HCT116 (cell line): ENCODE measurements around the gene NOX4. TPM values are rescaled to one million over a fixed set of nuclear protein-coding genes. Genes with fewer than 3 reads are reported as not detected.

Source experiments
- ATAC-seq: fragments of 200-7000 bp; cut with Tn5 transposase; 2 replicates; pipeline ENCODE4 v1.9.1; 2020; ENCODE audit warnings: mild to moderate bottlenecking, moderate library complexity
- BruUV-seq: library from RNA; stranded (reverse); fragments of 400-500 nt; replicated peaks from 2 replicates; lab custom pipeline; 2021; lab: Mats Ljungman, UMichigan
- CTCF ChIA-PET: fragments of 300-600 bp; sonication (Branson Sonifier 250); formaldehyde crosslinking; loops from one replicate; lab custom pipeline; 2021; ENCODE audit warnings: antibody characterized with exemption; lab: Charles Lee
- POLR2A ChIA-PET: fragments of 300-600, 350-600 bp; sonication (Branson Sonifier 250); formaldehyde crosslinking; loops from one replicate; lab custom pipeline; 2021; ENCODE audit warnings: antibody characterized with exemption; lab: Charles Lee
- RAD21 ChIA-PET, 2 experiments: fragments of 300-600 bp; sonication (Branson Sonifier 250); formaldehyde crosslinking; loops; one replicate each; lab custom pipeline; 2023; ENCODE audit warnings: low total read pairs in 2 of 2; ENCODE audit not compliant: uncharacterized antibody in 2 of 2, unreplicated experiment in 2 of 2, low non-redundant PET in 1 of 2; lab: Charles Lee
- DNase-seq: peaks from one replicate; pipeline ENCODE4 v3.0.0-alpha.2; 2010; ENCODE audit warnings: low read depth, low spot score
- H2AFZ ChIP-seq: fragments of 200-600 bp; shearing (Covaris generic), sonication (generic); 2 replicates; pipeline ENCODE4 v1.6.1; 2017; ENCODE audit warnings: low read depth, mixed run types, mixed read lengths, antibody characterized with exemption, low read length; ENCODE audit not compliant: poor library complexity, severe bottlenecking
- H3K27ac ChIP-seq: 2 replicates; pipeline ENCODE4 v1.5.1; 2012; ENCODE audit warnings: low read depth, low read length
- H3K27me3 ChIP-seq: fragments of 200-600 bp; sonication (generic); 2 replicates; pipeline ENCODE4 v1.6.1; 2016; ENCODE audit warnings: mixed run types, low read length, mixed read lengths; ENCODE audit not compliant: insufficient read depth
- H3K36me3 ChIP-seq, 2 experiments: fragments of 200-500 bp in 1 of 2; fragments of 200-600 bp in 1 of 2; sonication (Bioruptor generic) in 1 of 2; sonication (generic) in 1 of 2; 2 replicates each; pipeline versions ENCODE4 v1.5.1 to v1.6.1; 2014 to 2016; ENCODE audit warnings: low read length in 2 of 2, inconsistent platforms in 1 of 2, mixed read lengths in 1 of 2, mixed run types in 1 of 2; ENCODE audit not compliant: insufficient read depth in 2 of 2, control insufficient read depth in 1 of 2
- H3K4me1 ChIP-seq, 2 experiments: fragments of 200-600 bp in 1 of 2; sonication (generic) in 1 of 2; 2 replicates each; pipeline versions ENCODE4 v1.5.1 to v1.6.1; 2012 to 2017; ENCODE audit warnings: low read length in 2 of 2, inconsistent platforms in 1 of 2, mild to moderate bottlenecking in 1 of 2, mixed read lengths in 1 of 2, mixed run types in 1 of 2, moderate library complexity in 1 of 2; ENCODE audit not compliant: insufficient read depth in 2 of 2, control insufficient read depth in 1 of 2
- H3K4me2 ChIP-seq: fragments of 200-600 bp; sonication (generic); 2 replicates; pipeline ENCODE4 v1.6.1; 2017; ENCODE audit warnings: mixed run types, low read length, mixed read lengths
- H3K4me3 ChIP-seq, 2 experiments: fragments of 200-600 bp in 1 of 2; sonication (generic) in 1 of 2; replicated peaks in 1 of 2; 2 replicates each; pipeline ENCODE4 v1.5.1; 2011 to 2016; ENCODE audit warnings: low read length in 2 of 2, control low read depth in 1 of 2, low read depth in 1 of 2, mild to moderate bottlenecking in 1 of 2, mixed read lengths in 1 of 2, mixed run types in 1 of 2
- H3K79me2 ChIP-seq: fragments of 200-600 bp; sonication (generic); 2 replicates; pipeline ENCODE4 v1.6.1; 2017; ENCODE audit warnings: mild to moderate bottlenecking, mixed run types, low read length, moderate library complexity, mixed read lengths; ENCODE audit not compliant: insufficient read depth
- H3K9ac ChIP-seq: fragments of 200-600 bp; sonication (generic); 2 replicates; pipeline ENCODE4 v1.6.1; 2016; ENCODE audit warnings: low read length, mixed read lengths
- H3K9me2 ChIP-seq: fragments of 200-600 bp; sonication (generic), shearing (Covaris generic); 2 replicates; pipeline ENCODE4 v1.6.1; 2017; ENCODE audit warnings: mixed run types, mild to moderate bottlenecking, moderate library complexity; ENCODE audit not compliant: insufficient read depth
- H3K9me3 ChIP-seq, 2 experiments: fragments of 200-500 bp in 1 of 2; fragments of 200-600 bp in 1 of 2; sonication (Bioruptor generic) in 1 of 2; sonication (generic) in 1 of 2; 2 replicates each; pipeline ENCODE4 v1.6.1; 2014 to 2017; ENCODE audit warnings: low read length in 2 of 2, mixed read lengths in 2 of 2, inconsistent platforms in 1 of 2, low read depth in 1 of 2, mild to moderate bottlenecking in 1 of 2, mixed run types in 1 of 2, moderate library complexity in 1 of 2; ENCODE audit not compliant: control insufficient read depth in 1 of 2, insufficient read depth in 1 of 2
- H4K20me1 ChIP-seq: fragments of 200-600 bp; sonication (generic), shearing (Covaris generic); 2 replicates; pipeline ENCODE4 v1.6.1; 2017; ENCODE audit warnings: mixed run types, mild to moderate bottlenecking, moderate library complexity; ENCODE audit not compliant: insufficient read depth
- EZH2phosphoT487 ChIP-seq: fragments of 200-600 bp; IDR thresholded peaks from 2 replicates; pipeline ENCODE4 v1.6.1; 2018; ENCODE audit warnings: antibody characterized with exemption, borderline replicate concordance
- FOSL1 ChIP-seq: IDR thresholded peaks from 2 replicates; pipeline ENCODE4 v1.6.1; 2012; ENCODE audit warnings: low read depth
- SRF ChIP-seq: IDR thresholded peaks from 2 replicates; pipeline ENCODE4 v1.6.1; 2012; ENCODE audit warnings: low read depth
- YY1 ChIP-seq: IDR thresholded peaks from 2 replicates; pipeline ENCODE4 v1.6.1; 2011; ENCODE audit warnings: low read length, low read depth, moderate library complexity, mild to moderate bottlenecking; ENCODE audit not compliant: insufficient replicate concordance; ENCODE audit errors: extremely low read depth
- ZFX ChIP-seq: fragments of 450-650 bp; IDR thresholded peaks from 2 replicates; pipeline ENCODE4 v1.6.1; 2017
- intact Hi-C: fragments of 100-400 bp; cut with micrococcal nuclease; formaldehyde crosslinking; loops from 2 replicates; pipeline ENCODE4 v1.10.0; 2022
- total RNA-seq: library from RNA; stranded (reverse); gene quantifications from one replicate; pipeline ENCODE4 v1.2.1, GENCODE V29; 2021; ENCODE audit not compliant: unreplicated experiment

The NOX4 gene
- total RNA-seq, 1 experiment from 2014 or later, result not detected

- Histone ChIP-seq H4K20me1 (no peaks in the 10 kb centered on the region; the same call in 1 of the 2 replicates), H3K4me3 (no peak overlapping the region), H2AFZ (no peak overlapping the region), H3K9ac (no peak overlapping the region), H3K9me3 (no peaks in the 10 kb centered on the region), H3K27me3 (peaks cover 13% of the 10 kb centered on the region; the same call in 1 of the 2 replicates), H3K79me2 (no peaks in the 10 kb centered on the region), H3K9me2 (no peaks in the 10 kb centered on the region), H3K36me3 (no peaks in the 10 kb centered on the region), H3K4me2 (no peak overlapping the region), H3K4me1 (no peaks in the 10 kb centered on the region), H3K27ac (no peak overlapping the region)
- ATAC-seq, result no peak
- ChIA-PET RAD21 (no interaction called here), CTCF (interaction anchor here (3.2 kb wide), 1 partner anchor 12 kb away, joined by 13 read pairs; no protein-coding TSS in a partner anchor), POLR2A (no interaction called here)
- TF ChIP-seq SRF, result no peak
- TF ChIP-seq ZFX, result no peak
- intact Hi-C loops, result no loop called here
- DNase-seq, result no peak
- BruUV-seq, result no TSS peak
Measured at GRCh38 chr11:89487016-89487415, 4.2 kb downstream of the NOX4 start.

- Histone ChIP-seq H3K9ac (no peak overlapping the region), H3K27ac (no peak overlapping the region), H3K36me3 (no peaks in the 10 kb centered on the region), H2AFZ (no peak overlapping the region), H3K9me3 (no peaks in the 10 kb centered on the region), H3K27me3 (peaks cover 6% of the 10 kb centered on the region; the same call in 1 of the 2 replicates), H3K79me2 (no peaks in the 10 kb centered on the region), H3K9me2 (no peaks in the 10 kb centered on the region), H3K4me3 (no peak overlapping the region), H3K4me1 (no peaks in the 10 kb centered on the region), H4K20me1 (no peaks in the 10 kb centered on the region; the same call in 1 of the 2 replicates), H3K4me2 (no peak overlapping the region)
- ChIA-PET POLR2A (no interaction called here), RAD21 (no interaction called here), CTCF (interaction anchor here (1.8 to 3.2 kb wide), 2 partner anchors 14 kb away, joined by 9 to 13 read pairs; no protein-coding TSS in a partner anchor)
- TF ChIP-seq YY1 (no peak), EZH2phosphoT487 (no peak), FOSL1 (no peak)
- intact Hi-C loops, result no loop called here
- DNase-seq, result no peak
- ATAC-seq, result no peak
- no TSS peak for BruUV-seq
Measured at GRCh38 chr11:89484896-89485295, 6.3 kb downstream of the NOX4 start.
